ENCODE results near the gene SCG5. TPM values are rescaled to one million over a fixed set of nuclear protein-coding genes. Genes with fewer than 3 reads are reported as not detected.

SCG5 gene
- total and polyA plus RNA-seq, 2 of the 13 experiments (the other 11 are each of a cell fraction or from before 2014, with no cell fraction given), result 2.3 to 3.5 TPM

GRCh38 chr15:32677238-32677750 is 35.8 kb downstream of the SCG5 start (continued):
- no peak for TF ChIP-seq IRF9 (CRISPR knock-in tag; IDR thresholded peaks at IDR 0.05; ENCODE audit: borderline replicate concordance)
- no peak for TF ChIP-seq DZIP1 (CRISPR knock-in tag; IDR thresholded peaks at IDR 0.05)
- TF ChIP-seq ARNT (IDR thresholded peaks at IDR 0.05), result no peak
- no peak for TF ChIP-seq BRD4 (CRISPR knock-in tag; IDR thresholded peaks at IDR 0.05)
- TF ChIP-seq ZNF549 (CRISPR knock-in tag; IDR thresholded peaks at IDR 0.05), result no peak
- TF ChIP-seq ZNF367 (CRISPR knock-in tag; IDR thresholded peaks at IDR 0.05; ENCODE audit: borderline replicate concordance), result no peak
- TF ChIP-seq TAF15 (IDR thresholded peaks at IDR 0.05; ENCODE audit: low read depth, low read length, poor library complexity, severe bottlenecking), result no peak
- no peak for TF ChIP-seq ARHGAP35 (CRISPR knock-in tag; IDR thresholded peaks at IDR 0.05; ENCODE audit: borderline replicate concordance)
- TF ChIP-seq ZNF883 (CRISPR knock-in tag; IDR thresholded peaks at IDR 0.05; ENCODE audit: not compliant biosample characterization), result no peak
- TF ChIP-seq KLF13 (CRISPR knock-in tag; IDR thresholded peaks at IDR 0.05), result no peak
- TF ChIP-seq JUN (CRISPR knock-in tag; IDR thresholded peaks at IDR 0.05), result no peak
- TF ChIP-seq HDAC2 (CRISPR knock-in tag; IDR thresholded peaks at IDR 0.05), result peak; percentile 43; the same call in 1 of the 2 replicates
- TF ChIP-seq ONECUT2 (CRISPR knock-in tag; IDR thresholded peaks at IDR 0.05), result peak; percentile 69; the same call in 1 of the 2 replicates
- 0 out of 2 replicates have a peak, but pooled peaks have one; percentile 33 for TF ChIP-seq ZMAT3 (CRISPR knock-in tag; conservative IDR thresholded peaks at IDR 0.05)
- no peak for TF ChIP-seq ZBTB4 (CRISPR knock-in tag; IDR thresholded peaks at IDR 0.05; ENCODE audit: borderline replicate concordance)
- no peak for TF ChIP-seq SOX13 (IDR thresholded peaks at IDR 0.05)
- peak in 1 of 2 experiments; percentile 84; a peak in 2 of 4 replicates for TF ChIP-seq SOX13 (CRISPR knock-in tag; conservative IDR thresholded peaks at IDR 0.05 in 1 of 2, IDR thresholded peaks at IDR 0.05 in 1 of 2)
- TF ChIP-seq MAZ (IDR thresholded peaks at IDR 0.05; ENCODE audit: borderline replicate concordance, low read depth, low read length), result no peak
- no peak for TF ChIP-seq MAZ (CRISPR knock-in tag; IDR thresholded peaks at IDR 0.05; ENCODE audit: low read depth)
- TF ChIP-seq ZNF678 (CRISPR knock-in tag; IDR thresholded peaks at IDR 0.05), result no peak
- no peak for TF ChIP-seq SMYD3 (CRISPR knock-in tag; IDR thresholded peaks at IDR 0.05)
- TF ChIP-seq ZNF251 (CRISPR knock-in tag; IDR thresholded peaks at IDR 0.05), result no peak
- TF ChIP-seq FOXM1 (CRISPR knock-in tag; IDR thresholded peaks at IDR 0.05), result no peak
